Fibroblast of skin of right biceps (primary cell): Measurements from ENCODE around the gene PPP1R3G.

Source experiments
- DNase-seq: peaks from one replicate; pipeline ENCODE4 v3.0.0-alpha.2; 2013

Gene PPP1R3G

DNA sequence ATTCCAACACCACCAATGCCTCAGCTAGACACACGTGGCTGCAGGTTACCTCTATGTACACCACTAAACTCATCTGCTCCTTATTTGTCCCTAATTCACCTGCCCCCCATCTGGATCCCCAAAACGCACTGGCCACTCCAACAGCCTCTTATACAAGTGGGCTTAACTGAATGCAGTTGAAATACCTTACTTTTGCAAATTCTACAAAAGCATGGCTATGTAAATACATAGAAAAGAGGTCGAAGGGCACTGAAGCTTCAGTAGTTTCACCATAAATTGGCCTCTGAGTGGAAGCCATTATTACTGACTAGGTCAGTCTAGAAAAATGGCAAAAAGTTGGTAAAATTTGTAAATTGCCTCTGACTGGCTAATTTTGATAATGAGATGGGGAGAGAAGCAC, 11.1 kb upstream of the PPP1R3G start:
- DNase-seq: no peak

DNA sequence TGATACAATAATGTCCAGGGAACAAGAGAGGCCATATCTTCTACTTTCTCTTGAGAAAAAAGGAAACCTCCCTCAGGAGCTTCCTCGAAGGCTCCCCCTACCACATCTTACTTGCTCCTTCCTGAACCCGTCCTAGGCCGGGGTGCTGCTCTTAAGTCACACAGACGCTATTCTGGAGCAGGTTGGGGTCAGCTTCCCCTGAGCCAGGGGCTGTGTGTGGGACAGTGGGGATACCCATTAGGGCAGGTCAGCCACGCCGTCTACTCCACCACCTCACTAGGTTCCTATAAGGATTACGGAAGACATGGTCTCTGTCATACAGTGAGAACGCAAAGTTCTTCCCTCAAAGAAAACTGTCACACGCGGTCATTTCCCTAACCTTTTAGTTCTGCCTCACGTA, 8.2 kb upstream of the PPP1R3G start:
- no peak for DNase-seq

DNA sequence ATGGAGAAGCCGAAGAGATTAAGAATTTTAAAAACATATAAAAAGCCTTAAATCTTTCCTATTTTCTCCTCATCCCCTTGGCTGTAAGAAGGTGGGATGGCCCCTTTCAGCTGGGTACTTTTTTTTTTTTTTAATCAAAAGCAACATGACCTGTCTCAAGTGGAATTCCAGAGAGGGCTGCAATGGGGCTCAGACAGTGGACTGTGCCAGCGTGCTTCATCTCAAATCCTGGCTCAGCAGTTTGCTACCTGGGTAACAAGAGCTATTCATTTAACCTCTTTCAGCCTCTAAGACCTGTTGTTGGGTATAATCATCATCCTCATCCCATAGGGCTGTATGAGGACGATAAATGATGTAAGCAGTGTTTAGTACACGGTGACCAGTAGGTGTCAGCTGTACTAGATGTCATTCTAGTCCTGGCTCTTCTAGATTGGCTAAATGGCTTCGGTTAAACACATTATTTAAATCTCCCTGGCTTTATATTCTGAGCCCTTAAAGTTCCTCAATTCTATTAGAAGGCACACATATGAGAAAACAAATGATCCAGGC, 6.9 kb upstream of the PPP1R3G start:
- no peak for DNase-seq

DNA sequence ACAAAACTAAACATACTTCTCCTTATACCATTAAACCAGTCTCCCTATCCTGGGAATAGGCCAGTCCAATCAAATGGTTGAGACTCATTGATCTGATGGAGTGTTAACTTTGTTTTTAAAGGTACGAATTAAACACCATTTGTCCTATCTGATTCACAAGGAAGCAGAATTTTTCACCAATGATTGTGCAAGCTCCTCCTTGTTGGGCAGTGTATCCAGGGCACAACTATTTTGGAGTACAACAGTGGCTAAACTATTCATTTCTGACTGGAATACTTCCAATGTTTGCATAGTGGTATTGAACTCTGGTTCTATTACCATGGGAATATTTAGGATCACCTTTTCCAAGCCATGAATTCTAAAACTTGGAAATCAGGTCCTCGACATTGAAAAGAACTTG, 5.4 kb upstream of the PPP1R3G start:
- no peak for DNase-seq

DNA sequence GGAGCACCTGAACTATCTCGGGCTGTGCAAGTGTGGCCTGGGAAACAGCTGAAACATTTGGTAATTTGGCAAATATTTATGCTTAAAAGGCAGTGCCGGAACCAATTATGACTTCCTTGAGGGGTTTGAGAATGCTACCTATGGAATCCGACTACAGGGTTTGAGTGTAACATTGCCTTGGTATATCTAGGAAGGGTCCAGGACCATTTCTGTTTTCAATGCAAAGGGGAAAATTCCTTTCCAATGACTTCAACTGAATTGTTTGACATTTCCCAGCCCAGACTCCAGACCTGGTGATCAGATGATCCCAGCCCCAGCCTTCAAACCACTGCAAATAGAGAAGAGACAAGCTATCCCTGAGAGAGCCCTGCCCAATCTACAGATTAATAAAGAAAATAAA, 4.6 kb upstream of the PPP1R3G start:
- no peak for DNase-seq

DNA sequence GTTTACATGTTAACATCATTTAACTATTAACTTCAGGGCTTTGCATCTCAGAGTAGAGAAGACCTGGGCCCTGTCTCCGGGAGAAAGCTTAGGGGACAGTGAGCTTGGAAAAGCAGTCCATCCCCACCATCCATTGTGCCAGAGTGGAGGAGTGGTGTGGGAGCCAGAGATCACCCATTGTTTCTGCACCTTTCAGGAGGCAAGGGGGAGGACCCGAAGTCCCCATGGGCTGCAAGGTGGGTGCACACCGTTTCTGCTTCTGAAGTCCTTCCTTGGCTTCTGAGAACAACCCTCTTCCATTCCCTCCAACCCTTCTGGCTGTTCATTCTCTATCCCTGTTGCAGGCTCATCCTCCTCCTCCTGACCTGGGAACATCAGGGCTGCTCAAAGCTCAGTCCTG, 4.0 kb upstream of the PPP1R3G start:
- no peak for DNase-seq

DNA sequence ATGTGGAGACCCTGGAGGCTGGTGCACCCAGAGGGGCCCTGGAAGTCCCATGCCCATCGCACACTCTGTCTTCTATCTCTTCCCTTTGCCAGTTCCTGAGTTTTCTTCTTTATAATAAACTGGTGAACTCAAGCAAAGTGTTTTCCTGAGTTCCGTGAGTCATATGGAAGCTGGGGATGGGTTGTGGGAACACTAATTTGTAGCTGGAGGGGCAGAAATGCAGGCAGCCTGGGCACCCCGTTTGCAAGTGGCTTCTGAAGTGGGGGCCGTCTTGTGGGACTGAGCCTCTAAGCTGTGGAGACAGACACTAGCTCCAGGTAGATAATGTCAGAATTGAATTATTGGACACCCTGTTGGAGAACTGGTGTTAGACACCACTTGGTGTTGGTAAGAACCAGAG, 3.2 kb upstream of the PPP1R3G start:
- DNase-seq: peak; percentile 36

DNA sequence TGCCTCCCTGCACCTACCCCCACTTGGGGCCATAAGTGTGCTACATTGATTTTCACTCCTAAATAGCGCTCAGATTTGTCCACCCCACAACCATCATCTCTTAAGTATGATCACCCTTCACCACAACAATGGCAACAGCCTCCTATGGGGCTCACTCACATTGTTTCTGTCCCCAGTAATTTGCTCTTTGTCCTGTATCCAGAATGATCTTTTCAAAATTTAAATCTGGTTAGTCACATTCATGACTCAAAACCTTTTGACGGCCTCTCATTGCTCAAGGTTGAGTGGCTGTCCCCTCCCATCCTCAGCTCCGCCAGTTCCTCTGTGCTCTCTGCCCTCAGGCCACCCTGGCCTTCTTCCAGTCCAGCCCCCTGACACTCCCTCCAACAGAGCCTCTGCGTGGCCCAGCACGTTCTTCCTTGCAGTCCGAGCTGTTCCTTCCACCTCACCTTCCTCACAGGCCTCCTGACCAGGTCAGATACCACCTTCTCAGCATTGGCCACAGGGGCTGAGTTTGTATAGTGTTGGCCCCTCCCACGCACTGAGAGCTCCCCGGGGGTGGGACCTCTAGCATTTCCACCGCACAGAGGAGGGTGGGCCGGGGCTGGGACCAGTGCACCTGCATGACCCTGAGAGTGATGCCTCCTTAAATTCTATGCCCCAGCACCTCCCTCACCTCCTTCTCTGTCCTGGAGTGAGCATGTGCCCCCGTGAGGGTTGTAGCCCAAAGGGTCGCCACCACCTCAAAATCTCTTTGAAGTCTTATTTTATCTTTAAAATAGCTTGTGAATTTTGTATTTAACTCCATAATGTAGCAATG, 2.4 kb upstream of the PPP1R3G start:
- DNase-seq: peak; percentile 88

DNA sequence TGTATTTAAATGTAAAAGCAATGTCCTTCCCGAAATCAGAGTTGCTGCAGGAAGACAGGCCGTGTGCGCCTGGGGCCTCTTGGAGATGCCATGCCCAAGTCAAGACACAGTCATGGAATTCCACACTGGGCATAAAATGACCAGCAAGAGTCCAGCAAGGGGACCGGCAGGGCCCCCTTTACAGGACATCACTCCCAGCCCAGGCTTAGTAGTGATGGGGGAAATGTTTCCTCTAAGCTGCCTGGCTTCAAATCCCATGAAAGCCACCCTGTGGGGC, 1.9 kb upstream of the PPP1R3G start:
- DNase-seq: no peak

DNA sequence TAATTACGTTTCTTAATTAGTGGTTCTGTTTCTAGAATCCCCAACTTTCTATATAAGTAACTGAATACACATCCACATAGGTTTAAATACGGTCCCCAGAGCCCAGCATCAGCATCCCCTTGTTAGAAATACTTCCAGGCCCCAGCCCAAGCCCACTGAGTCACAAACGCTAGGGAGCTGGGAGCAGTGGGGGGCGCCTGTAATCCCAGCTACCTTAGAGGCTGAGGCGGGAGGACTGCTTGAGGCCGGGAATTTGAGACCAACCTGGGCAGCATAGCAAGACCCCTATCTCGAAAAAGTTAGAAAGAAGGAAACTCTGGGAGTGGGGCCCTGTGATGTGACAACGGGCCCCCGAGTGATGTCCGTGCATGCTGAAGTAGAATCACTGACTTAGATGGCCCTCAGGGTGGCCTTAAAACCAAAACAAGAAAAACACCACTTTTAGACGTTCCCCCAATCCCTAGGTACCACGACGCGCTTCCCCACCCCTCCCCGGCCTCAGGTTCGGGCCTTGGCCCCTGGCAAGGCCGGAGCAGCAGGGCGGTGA, 1.3 kb upstream of the PPP1R3G start:
- DNase-seq: no peak

DNA sequence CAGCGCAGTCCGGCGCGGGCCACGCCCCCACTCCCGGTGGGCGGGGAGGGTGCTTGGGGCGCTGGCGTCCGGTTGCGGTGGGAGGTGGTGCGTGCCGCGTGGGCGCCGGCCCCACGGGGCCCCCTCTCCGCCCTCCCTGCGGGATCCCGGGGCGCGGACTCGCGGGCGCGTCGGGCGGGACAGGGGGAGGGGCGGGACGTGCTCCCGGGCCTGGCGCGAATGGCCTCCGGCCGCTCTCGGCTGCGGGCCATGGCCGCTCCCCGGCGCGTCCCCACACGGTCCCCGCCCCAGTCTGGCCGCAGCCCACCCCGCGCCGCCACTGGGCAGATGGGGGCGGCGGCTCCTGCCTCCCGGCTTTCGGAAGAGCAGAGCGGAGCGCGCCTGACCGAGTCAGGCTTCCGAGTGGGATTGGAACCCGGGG, 771 bp upstream of the PPP1R3G start:
- no peak for DNase-seq

DNA sequence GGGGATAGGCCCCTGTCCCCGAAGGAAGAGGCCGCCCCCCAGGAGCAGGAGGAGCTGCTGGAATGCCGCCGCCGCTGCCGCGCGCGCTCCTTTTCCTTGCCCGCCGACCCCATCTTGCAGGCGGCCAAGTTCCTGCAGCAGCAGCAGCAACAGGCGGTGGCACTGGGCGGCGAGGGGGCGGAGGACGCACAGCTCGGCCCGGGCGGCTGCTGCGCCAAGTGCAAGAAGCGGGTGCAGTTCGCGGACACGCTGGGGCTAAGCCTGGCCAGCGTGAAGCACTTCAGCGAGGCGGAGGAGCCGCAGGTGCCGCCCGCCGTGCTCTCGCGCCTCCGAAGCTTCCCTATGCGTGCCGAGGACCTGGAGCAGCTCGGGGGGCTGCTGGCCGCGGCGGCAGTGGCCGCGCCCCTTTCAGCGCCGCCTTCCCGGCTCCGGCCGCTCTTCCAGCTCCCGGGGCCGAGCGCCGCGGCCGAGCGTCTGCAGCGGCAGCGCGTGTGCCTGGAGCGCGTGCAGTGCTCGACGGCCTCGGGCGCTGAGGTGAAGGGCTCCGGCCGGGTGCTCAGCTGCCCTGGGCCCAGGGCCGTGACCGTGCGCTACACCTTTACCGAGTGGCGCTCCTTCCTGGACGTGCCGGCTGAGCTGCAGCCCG, 630 bp downstream of the PPP1R3G start:
- DNase-seq: peak; percentile 35

DNA sequence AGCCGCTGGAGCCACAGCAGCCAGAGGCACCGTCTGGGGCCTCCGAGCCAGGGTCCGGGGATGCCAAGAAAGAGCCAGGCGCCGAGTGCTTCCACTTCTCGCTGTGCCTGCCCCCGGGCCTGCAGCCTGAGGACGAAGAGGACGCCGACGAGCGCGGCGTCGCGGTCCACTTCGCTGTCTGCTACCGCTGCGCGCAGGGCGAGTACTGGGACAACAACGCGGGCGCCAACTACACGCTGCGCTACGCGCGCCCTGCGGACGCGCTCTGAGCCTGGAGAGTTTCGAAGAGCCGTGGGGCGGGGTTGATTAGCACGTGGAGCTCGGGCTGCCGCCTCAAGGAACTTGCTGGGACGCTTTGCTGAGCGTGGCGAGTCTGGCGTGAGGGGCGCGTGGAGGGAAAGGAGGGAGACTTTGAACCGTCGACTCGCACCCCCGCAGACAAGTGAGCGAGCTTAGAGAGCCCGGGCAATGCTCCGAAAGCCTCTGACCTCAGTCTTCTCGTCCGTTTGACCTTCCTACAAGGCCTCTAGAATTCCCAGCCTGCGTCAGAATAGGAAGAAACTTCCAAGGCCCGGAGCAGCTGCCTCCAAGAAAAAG, 1.3 kb downstream of the PPP1R3G start:
- no peak for DNase-seq

DNA sequence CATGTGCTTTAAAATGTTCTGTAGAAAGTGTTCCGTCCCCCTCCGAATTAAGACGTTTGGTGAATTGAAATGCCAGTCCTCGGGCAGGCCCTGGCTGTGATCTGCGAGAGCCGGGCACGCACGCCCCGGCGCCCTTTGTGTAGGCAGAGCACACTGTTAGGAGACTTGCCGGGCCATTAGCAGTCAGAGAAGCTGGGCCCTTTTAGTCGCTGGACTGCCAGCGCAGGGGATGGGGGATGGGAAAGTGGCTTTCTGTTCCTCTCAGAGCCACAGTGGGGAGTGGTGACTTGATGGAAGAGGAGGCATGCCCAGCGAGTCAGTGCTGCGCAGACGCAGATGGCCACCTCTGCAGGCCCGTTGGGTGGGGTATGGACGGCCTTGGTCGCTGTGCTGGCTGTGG, 2.2 kb downstream of the PPP1R3G start:
- DNase-seq: no peak

DNA sequence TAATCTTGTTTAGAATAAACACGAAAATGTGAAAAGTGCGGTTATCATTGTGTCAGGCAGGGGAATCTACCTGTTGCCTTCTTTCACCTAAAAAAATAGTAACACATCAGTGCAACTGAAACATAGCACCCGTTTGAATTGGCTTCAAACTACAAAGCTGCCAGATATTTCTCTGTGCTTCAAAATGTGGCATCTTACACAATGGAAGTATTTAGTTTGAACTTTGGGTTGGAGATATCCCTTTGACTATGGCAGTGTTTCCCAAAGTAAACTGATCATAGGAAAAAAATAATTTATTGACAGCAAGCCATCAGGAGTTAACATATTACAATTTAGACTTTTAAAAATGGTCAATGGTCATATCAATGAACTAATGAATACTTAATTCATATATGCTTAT, 3.6 kb downstream of the PPP1R3G start:
- DNase-seq: no peak

DNA sequence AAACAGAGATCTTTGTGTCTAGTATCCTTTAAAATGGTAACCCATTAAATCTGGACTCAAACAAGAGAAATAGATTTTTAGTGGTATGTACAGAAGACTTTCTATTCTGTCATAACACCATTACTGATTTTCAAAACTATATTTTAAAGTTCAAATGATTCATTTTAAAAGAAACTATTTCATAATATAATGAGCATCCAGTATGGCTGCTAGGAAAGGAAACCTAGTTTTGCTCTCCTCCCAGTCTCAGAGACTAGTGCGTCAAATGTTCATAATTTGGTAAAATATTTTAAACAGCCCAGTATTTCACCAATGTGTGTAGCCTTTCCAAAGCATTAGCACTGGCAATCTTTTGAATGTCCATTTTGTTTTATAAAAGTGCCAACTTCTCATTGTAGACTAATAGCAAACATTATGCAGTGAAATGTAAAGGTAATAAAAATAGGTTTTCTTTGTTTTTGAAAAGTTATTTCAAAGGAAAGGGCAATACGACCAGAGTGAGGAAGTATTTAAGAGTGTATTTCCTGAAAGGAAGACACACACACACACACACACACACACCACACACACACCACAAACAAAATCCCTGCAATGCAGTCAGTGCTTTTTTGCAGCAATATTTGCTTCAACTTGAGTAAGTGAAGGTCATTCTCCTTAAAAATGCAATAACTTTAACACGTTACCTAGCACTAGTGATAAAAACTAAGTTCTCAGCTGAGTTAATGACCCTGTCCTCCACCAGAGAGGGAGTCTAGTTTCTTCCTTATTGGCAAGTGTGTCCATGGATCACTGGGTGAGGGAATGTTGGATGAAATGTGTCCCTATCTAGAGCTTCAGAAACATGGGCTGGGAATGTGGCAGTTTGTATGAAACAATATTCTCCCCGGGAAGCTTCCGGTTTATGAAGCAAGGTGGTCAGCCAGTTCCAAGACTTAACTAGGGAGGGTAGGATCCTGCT, 4.6 kb downstream of the PPP1R3G start:
- DNase-seq: no peak

DNA sequence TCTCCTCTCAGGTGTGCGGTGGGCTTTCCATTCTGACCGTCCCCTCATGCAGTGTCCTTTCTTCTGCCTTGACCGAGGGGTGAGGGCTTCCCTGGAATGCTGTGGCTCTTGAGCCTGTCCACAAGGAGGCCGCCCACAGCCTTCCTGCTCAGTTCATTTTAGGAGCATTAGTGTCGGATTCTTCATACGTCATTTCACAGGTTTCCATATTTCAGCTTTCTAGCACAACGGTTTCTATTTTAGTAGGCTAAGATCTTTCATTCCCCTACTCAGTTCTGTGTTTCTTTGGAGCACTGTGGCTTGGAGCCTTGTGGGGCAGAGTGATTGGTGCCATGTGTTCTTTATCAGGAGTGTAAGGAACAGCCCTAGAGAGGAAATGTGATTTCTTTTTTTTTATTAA, 5.5 kb downstream of the PPP1R3G start:
- no peak for DNase-seq

DNA sequence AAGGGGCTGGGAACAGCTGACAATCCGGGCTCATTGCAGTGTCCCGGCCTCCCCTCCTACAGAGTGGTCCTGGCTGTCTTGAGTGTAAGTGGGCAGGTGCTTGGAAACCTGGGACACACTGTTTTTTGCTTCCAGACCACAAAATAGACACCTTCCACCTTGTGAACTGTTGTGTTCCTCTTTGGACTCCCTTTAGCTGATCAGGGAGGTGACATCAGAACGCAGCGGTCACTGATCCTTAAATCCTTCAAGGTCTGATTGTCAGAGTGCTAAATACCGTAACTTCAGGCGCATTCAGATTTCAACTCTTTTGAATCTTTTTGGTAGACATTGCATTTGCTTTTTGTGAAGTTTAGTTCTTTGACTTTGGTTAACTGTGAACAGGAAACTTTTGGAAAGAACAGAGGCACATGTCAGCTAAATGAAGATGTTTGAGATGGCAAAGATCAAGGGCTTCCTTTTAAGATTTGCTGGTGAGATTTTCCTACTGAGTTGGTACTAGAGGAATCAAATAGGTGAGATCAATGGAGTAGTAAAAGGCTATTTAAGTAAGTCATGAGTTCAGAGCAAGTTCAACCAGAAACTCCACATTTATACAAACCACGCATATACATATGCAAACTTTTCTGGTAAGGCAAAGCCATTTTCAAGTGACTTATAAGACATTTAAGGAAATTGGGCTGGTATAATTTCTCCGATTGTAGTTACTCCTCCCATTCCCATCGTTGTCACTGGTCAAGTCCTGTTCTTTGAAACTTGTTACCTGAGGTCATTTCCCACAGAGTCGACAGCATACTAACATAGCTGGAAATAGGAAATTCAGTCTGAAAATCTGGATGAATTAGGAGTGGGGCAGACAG, 6.3 kb downstream of the PPP1R3G start:
- no peak for DNase-seq

DNA sequence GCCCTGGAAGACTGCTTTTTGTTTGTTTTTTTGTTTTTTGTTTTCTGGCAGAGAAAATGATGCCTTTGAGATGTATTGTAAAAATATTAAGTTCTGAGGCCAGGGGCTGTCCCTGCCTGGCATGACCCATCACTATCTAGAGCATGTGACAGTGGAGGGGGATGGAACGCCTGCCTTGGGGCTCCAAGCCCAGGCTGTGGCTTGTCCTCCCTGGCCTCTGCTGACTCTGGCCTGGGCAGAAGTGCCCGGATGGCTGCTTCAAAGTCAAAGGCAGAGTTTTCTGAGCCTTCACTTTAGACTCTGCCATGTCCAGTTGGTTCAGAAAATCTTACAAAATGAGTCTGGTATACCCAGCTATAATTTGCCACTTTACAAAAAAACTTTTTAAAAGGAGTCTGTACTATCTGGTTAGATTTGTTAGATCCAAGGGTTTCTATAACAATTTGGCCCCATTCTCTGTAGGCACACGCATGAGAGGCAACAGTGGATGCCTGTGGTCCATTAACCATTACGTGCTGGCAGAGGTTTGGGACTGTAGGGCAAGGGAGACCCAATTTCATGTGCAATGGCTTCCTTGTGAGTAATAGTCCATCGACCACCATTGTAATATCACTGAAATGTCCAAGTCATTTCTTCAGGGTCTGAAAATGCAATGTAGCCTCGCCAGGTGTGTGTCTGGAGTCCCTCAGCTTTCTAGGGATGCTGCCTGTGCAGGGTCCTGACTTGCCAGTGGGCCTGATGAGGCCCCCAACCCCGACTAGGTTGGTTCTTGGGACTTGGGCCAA, 8.3 kb downstream of the PPP1R3G start:
- DNase-seq: no peak

DNA sequence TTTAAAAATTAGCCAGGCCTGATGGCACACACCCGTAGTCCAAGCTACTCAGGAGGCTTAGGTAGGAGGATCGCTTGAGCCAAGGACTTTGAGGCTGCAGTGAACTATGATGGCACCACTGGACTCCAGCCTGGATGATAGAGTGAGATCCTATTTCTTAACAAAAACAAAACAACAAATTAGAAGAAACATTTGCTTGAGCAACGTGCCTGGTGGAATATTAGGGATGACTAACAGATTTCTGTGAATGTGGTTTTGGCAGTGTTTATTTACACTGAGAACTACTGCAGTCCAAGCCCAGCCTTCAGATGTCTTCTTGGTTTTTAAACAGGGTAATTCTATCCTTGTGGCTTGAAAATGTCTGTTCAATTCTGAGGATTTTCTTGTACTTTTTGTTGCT, 9.2 kb downstream of the PPP1R3G start:
- peak; percentile 90 for DNase-seq

DNA sequence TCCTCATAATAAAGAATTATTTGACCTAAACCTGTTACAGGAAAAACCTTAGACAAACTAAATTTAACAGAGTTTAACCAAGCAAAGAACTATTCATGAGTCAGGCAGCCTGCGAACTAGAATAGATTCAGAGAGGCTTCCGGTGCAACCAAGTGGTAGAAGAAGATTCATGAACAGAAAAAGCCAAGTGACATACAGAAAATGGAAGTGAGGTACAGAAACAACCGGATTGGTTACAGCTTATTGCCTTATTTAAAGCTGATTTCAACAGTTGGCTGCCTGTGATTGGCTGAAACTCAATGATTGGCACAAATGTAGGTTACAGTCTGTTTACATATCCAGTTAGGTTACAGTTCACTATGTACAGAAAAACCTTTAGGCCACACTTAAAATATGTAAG, 10.1 kb downstream of the PPP1R3G start:
- peak; percentile 21 for DNase-seq
